GM18505 (cell line): ENCODE results near the gene ARID1B.

Experiments used
- ATAC-seq: cut with Tn5 transposase; IDR thresholded peaks from one replicate; pipeline ENCODE4 v1.9.1; 2021; ENCODE audit not compliant: unreplicated experiment
- POLR2A ChIP-seq: IDR thresholded peaks from 4 replicates; pipeline ENCODE4 v1.6.1; 2011; ENCODE audit warnings: borderline replicate concordance; ENCODE audit not compliant: insufficient read depth, insufficient read length; ENCODE audit errors: extremely low read depth

The ARID1B gene

GRCh38 chr6:157089258-157089657, 312.1 kb downstream of the ARID1B start:
- ATAC-seq: no peak
- no peak for TF ChIP-seq POLR2A

- TF ChIP-seq POLR2A: no peak
- no peak for ATAC-seq
Observed at GRCh38 chr6:157089851-157090250, 312.7 kb downstream of the ARID1B start.

GRCh38 chr6:157090736-157091135, 313.6 kb downstream of the ARID1B start:
- ATAC-seq: no peak
- no peak for TF ChIP-seq POLR2A

- no peak for ATAC-seq
- no peak for TF ChIP-seq POLR2A
Observed at GRCh38 chr6:157091243-157091642, 314.1 kb downstream of the ARID1B start.

- no peak for TF ChIP-seq POLR2A
- ATAC-seq: no peak
Observed at GRCh38 chr6:157091856-157092460, 314.8 kb downstream of the ARID1B start.

- no peak for TF ChIP-seq POLR2A
- ATAC-seq: no peak
Observed at GRCh38 chr6:157092736-157093135, 315.6 kb downstream of the ARID1B start.

- no peak for TF ChIP-seq POLR2A
- no peak for ATAC-seq
Observed at GRCh38 chr6:157093536-157093935, 316.4 kb downstream of the ARID1B start.

GRCh38 chr6:157094038-157094437, 316.9 kb downstream of the ARID1B start:
- no peak for TF ChIP-seq POLR2A
- peak; percentile 65 for ATAC-seq

- TF ChIP-seq POLR2A: no peak
- ATAC-seq: no peak
Observed at GRCh38 chr6:157095084-157095483, 317.9 kb downstream of the ARID1B start.

GRCh38 chr6:157095569-157095968, 318.4 kb downstream of the ARID1B start:
- no peak for TF ChIP-seq POLR2A
- no peak for ATAC-seq

GRCh38 chr6:157096105-157096504, 318.9 kb downstream of the ARID1B start:
- TF ChIP-seq POLR2A: no peak
- ATAC-seq: no peak

- ATAC-seq: no peak
- TF ChIP-seq POLR2A: no peak
Observed at GRCh38 chr6:157096522-157096921, 319.3 kb downstream of the ARID1B start.

- TF ChIP-seq POLR2A: no peak
- ATAC-seq: no peak
Observed at GRCh38 chr6:157097255-157097955, 320.2 kb downstream of the ARID1B start.

- no peak for TF ChIP-seq POLR2A
- no peak for ATAC-seq
Observed at GRCh38 chr6:157098999-157099398, 321.8 kb downstream of the ARID1B start.
